ENCODE measurements around the gene CHST9.

DNA sequence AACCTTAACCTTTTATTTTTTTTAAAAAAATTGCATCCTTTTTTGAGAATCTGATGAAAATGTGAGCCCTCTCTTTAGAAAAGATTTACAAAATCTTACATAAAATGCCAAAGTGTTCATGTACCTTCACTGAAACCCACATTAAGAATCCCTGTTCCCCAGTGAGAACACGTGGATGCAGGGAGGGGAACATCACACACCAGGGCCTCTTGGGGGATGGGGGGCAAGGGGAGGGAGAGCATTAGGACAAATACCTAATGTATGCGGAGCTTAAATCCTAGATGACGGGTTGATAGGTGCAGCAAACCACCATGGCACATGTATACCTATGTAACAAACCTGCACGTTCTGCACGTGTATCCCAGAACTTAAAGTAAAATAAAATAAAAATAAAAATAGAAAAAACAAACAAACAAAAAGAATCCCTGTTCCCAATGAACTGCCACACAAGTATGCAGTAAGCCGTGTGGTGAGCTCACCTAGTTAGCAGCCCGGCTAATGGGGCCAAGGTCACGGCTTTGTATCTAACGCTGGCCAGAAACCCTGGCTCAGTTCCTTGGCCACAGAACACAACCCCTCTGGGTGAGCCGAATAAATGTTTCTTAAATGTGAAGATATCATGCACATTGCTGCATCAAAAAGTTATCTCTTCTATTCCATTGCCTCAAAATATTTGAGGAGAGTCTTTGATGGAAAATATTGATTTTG is 41.4 kb downstream of the CHST9 start:
- TF ChIP-seq POLR2AphosphoS5 (IDR thresholded peaks at IDR 0.05) (no peak), POLR2A (IDR thresholded peaks at IDR 0.05) (no peak)
- TF ChIP-seq, protein P1, sequence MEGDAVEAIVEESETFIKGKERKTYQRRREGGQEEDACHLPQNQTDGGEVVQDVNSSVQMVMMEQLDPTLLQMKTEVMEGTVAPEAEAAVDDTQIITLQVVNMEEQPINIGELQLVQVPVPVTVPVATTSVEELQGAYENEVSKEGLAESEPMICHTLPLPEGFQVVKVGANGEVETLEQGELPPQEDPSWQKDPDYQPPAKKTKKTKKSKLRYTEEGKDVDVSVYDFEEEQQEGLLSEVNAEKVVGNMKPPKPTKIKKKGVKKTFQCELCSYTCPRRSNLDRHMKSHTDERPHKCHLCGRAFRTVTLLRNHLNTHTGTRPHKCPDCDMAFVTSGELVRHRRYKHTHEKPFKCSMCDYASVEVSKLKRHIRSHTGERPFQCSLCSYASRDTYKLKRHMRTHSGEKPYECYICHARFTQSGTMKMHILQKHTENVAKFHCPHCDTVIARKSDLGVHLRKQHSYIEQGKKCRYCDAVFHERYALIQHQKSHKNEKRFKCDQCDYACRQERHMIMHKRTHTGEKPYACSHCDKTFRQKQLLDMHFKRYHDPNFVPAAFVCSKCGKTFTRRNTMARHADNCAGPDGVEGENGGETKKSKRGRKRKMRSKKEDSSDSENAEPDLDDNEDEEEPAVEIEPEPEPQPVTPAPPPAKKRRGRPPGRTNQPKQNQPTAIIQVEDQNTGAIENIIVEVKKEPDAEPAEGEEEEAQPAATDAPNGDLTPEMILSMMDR (IDR thresholded peaks at IDR 0.05) = no peak

All from prostate gland (tissue), 2 donors.